H54 (cell line): ENCODE results near the gene HBG2.
"Not testable (repeated sequence)": the region's sequence is repeated elsewhere in the genome, so short reads cannot be mapped to it uniquely, and the experiment has no call there.

ENCODE experiments used
- DNase-seq: peaks from one replicate; pipeline ENCODE4 v3.0.0; 2011; ENCODE audit warnings: low spot score, mixed read lengths; ENCODE audit not compliant: insufficient read length
- FAIRE-seq: peaks from 3 replicates; lab custom pipeline; 2011; peaks lifted over from hg19 to GRCh38; lab: Jason Lieb, UNC
- POLR2A ChIP-seq: IDR thresholded peaks from 2 replicates; pipeline ENCODE4 v1.6.1; 2011; ENCODE audit warnings: low read depth, mild to moderate bottlenecking, low read length

The HBG2 gene

GRCh38 chr11:5254646-5255413 is at the start of gene HBG2:
Gene HBG2, minus strand, starts transcription at chr11:5254781. Its CDS starts 53 bp downstream, at chr11:5254728.
- DNase-seq, result not testable (repeated sequence)
- peak; percentile 36 for FAIRE-seq

GRCh38 chr11:5304046-5304445 is 49.5 kb upstream of the HBG2 start:
- FAIRE-seq (peak; percentile 38), DNase-seq (no peak)
- no peak for TF ChIP-seq POLR2A

GRCh38 chr11:5303626-5304025 is 49.0 kb upstream of the HBG2 start:
- no peak for TF ChIP-seq POLR2A
- FAIRE-seq (no peak), DNase-seq (no peak)

- no peak for FAIRE-seq
- no peak for TF ChIP-seq POLR2A
- no peak for DNase-seq
Measured at GRCh38 chr11:5301846-5302245, 47.3 kb upstream of the HBG2 start, which contains the start of gene OR51B4. Gene OR51B4, minus strand, starts transcription at chr11:5301946. Its CDS starts 0 bp downstream, at chr11:5301946.

GRCh38 chr11:5300251-5300650 is 45.7 kb upstream of the HBG2 start:
- peak; percentile 82 for FAIRE-seq
- no peak for DNase-seq
- TF ChIP-seq POLR2A, result no peak

- FAIRE-seq, result peak; percentile 57
- TF ChIP-seq POLR2A, result no peak
- no peak for DNase-seq
Measured at GRCh38 chr11:5298451-5298850, 43.9 kb upstream of the HBG2 start.

- FAIRE-seq (peak; percentile 6), DNase-seq (no peak)
- TF ChIP-seq POLR2A, result no peak
Measured at GRCh38 chr11:5297721-5298323, 43.2 kb upstream of the HBG2 start.

- not testable (repeated sequence) for FAIRE-seq, DNase-seq
Measured at GRCh38 chr11:5294342-5294995, 39.9 kb upstream of the HBG2 start.

GRCh38 chr11:5293028-5293427 is 38.4 kb upstream of the HBG2 start:
- FAIRE-seq, result no peak
- no peak for TF ChIP-seq POLR2A

GRCh38 chr11:5291207-5291838 is 36.7 kb upstream of the HBG2 start:
- TF ChIP-seq POLR2A, result no peak
- FAIRE-seq (peak; percentile 96), DNase-seq (peak; percentile 22)

More at GRCh38 chr11:5293028-5293427, 38.4 kb upstream of the HBG2 start:
- no peak for DNase-seq

- no peak for DNase-seq
- FAIRE-seq, result no peak
Measured at GRCh38 chr11:5290106-5290505, 35.5 kb upstream of the HBG2 start.

GRCh38 chr11:5289696-5290095 is 35.1 kb upstream of the HBG2 start:
- TF ChIP-seq POLR2A, result no peak
- FAIRE-seq, result peak; percentile 43
- DNase-seq, result no peak

More at GRCh38 chr11:5290106-5290505, 35.5 kb upstream of the HBG2 start:
- no peak for TF ChIP-seq POLR2A

- DNase-seq (no peak), FAIRE-seq (peak; percentile 61)
- TF ChIP-seq POLR2A, result no peak
Measured at GRCh38 chr11:5288906-5289550, 34.4 kb upstream of the HBG2 start.
